AG09309 (cell line): ENCODE data around the gene TBC1D13.

Source experiments
- DNase-seq: peaks from one replicate; pipeline ENCODE4 v3.0.0-alpha.2; 2010; ENCODE audit warnings: low read depth
- H3K4me3 ChIP-seq: 2 replicates; pipeline ENCODE4 v1.5.1; 2011; ENCODE audit warnings: mild to moderate bottlenecking, low read depth, low read length, moderate library complexity; ENCODE audit not compliant: control insufficient read depth
- CTCF ChIP-seq: IDR thresholded peaks from 2 replicates; pipeline ENCODE4 v1.5.1; 2011; ENCODE audit warnings: mild to moderate bottlenecking, low read depth, low read length, inconsistent platforms; ENCODE audit not compliant: insufficient read depth, control insufficient read depth; ENCODE audit errors: missing control alignments

TBC1D13 gene

GRCh38 chr9:128786681-128787601, at the start of gene TBC1D13:
TBC1D13 (plus strand) TSS chr9:128787253; CDS start chr9:128787354, 101 bp downstream.
- no peak for TF ChIP-seq CTCF
- H3K4me3 ChIP-seq = peak within 1 kb of the TSS; percentile 94
- DNase-seq = no peak

- TF ChIP-seq CTCF = no peak
- no peak overlapping the region for H3K4me3 ChIP-seq
- DNase-seq = no peak
These were observed 44.7 kb upstream of the TBC1D13 start for GRCh38 chr9:128742401-128742800.

- DNase-seq = no peak
- no peak for TF ChIP-seq CTCF
- no peak overlapping the region for H3K4me3 ChIP-seq
These were observed 43.6 kb upstream of the TBC1D13 start for GRCh38 chr9:128743421-128743820.

GRCh38 chr9:128747241-128747640, 39.8 kb upstream of the TBC1D13 start:
- no peak for DNase-seq
- TF ChIP-seq CTCF = no peak

GRCh38 chr9:128750926-128751595, 36.0 kb upstream of the TBC1D13 start:
- no peak for TF ChIP-seq CTCF
- no peak overlapping the region for H3K4me3 ChIP-seq
- no peak for DNase-seq

More at GRCh38 chr9:128747241-128747640, 39.8 kb upstream of the TBC1D13 start:
- H3K4me3 ChIP-seq = no peak overlapping the region

- no peak for TF ChIP-seq CTCF
- DNase-seq = no peak
- H3K4me3 ChIP-seq = no peak overlapping the region
These were observed 33.4 kb upstream of the TBC1D13 start for GRCh38 chr9:128753627-128754026.
